Muscle layer of duodenum (tissue), 2 donors: ENCODE data around the gene GPR85.

Source experiments
- H3K27ac ChIP-seq: one replicate; pipeline ENCODE4 v1.7.0; 2013; ENCODE audit warnings: mild to moderate bottlenecking, low read length
- H3K27me3 ChIP-seq: one replicate; pipeline ENCODE4 v1.7.0; 2013; ENCODE audit warnings: low read depth, mild to moderate bottlenecking, control low read depth, low read length
- H3K36me3 ChIP-seq, 2 donors: one replicate each; pipeline ENCODE4 v1.7.0; 2013; ENCODE audit warnings: low read length in 2 of 2, control low read depth in 1 of 2, mild to moderate bottlenecking in 1 of 2; ENCODE audit not compliant: insufficient read depth in 2 of 2, control insufficient read depth in 1 of 2
- H3K4me1 ChIP-seq, 2 donors: one replicate each; pipeline ENCODE4 v1.7.0; 2013; ENCODE audit warnings: low read length in 2 of 2, mild to moderate bottlenecking in 2 of 2, control low read depth in 1 of 2, moderate library complexity in 1 of 2; ENCODE audit not compliant: insufficient read depth in 2 of 2, control insufficient read depth in 1 of 2
- H3K4me3 ChIP-seq, 2 donors: one replicate each; pipeline ENCODE4 v1.7.0; 2013; ENCODE audit warnings: low read length in 2 of 2, low read depth in 1 of 2, mild to moderate bottlenecking in 1 of 2
- H3K9me3 ChIP-seq, 2 donors: one replicate each; pipeline ENCODE4 v1.7.0; 2013; ENCODE audit warnings: low read length in 2 of 2, control low read depth in 1 of 2, mild to moderate bottlenecking in 1 of 2; ENCODE audit not compliant: control insufficient read depth in 1 of 2
- donor health status: healthy.

GPR85 gene

GRCh38 chr7:113040849-113041248 lies 45.8 kb downstream of the GPR85 start:
- H3K9me3 ChIP-seq = no peaks in the 10 kb centered on the region
- no peaks in the 10 kb centered on the region for H3K36me3 ChIP-seq
- no peak overlapping the region for H3K4me3 ChIP-seq
- no peaks in the 10 kb centered on the region for H3K4me1 ChIP-seq
- H3K27ac ChIP-seq = no peak overlapping the region
- H3K27me3 ChIP-seq = no peaks in the 10 kb centered on the region

DNA sequence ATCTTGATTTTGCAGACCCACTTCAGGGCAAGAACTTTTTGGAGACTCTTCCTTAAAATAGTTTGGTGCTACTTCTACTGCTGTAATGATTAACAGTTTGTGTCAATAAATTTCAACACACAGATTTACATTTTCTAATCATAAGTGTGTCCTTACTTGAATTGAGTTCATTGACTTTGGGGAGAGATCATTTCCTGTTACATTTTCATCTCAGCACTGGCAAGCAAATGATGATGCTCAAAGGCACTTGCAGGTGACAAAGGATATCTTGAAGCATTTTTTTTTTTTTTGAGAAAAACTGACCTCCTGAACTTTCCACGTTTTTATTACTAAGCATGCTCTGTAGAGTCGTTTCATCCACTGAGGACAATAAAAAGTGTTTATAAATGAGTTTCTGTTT lies 52.7 kb downstream of the GPR85 start:
- H3K36me3 ChIP-seq = no peaks in the 10 kb centered on the region
- no peak overlapping the region for H3K27ac ChIP-seq
- H3K4me3 ChIP-seq = no peak overlapping the region
- no peaks in the 10 kb centered on the region for H3K4me1 ChIP-seq
- no peaks in the 10 kb centered on the region for H3K9me3 ChIP-seq
- H3K27me3 ChIP-seq = no peaks in the 10 kb centered on the region
